Gastrocnemius medialis (tissue), 4 donors: ENCODE results near the gene SLC16A3. TPM values are rescaled to one million over a fixed set of nuclear protein-coding genes. Genes with fewer than 3 reads are reported as not detected.

Source experiments
- ATAC-seq, 2 donors: fragments of 150-250 bp; one replicate each; pipeline ENCODE4 v1.9.1; 2016
- DNase-seq, 2 donors: peaks; one replicate each; pipeline ENCODE4 v3.0.0-alpha.2; 2019
- H3K27ac ChIP-seq, 4 donors: fragments of 200-600 bp; sonication (generic); 1 replicate in 1 of 4; 2 replicates in 3 of 4; pipeline ENCODE4 v1.5.1; 2016 to 2018; ENCODE audit warnings: mild to moderate bottlenecking in 2 of 4, moderate library complexity in 1 of 4
- H3K27me3 ChIP-seq, 3 donors: fragments of 200-600 bp; sonication (generic) in 2 of 3; 1 replicate in 1 of 3; 2 replicates in 2 of 3; pipeline versions ENCODE4 v1.5.1 to v1.6.0; 2016 to 2019; ENCODE audit warnings: mild to moderate bottlenecking in 1 of 3, moderate library complexity in 1 of 3
- H3K36me3 ChIP-seq, 2 donors: fragments of 200-600 bp; sonication (generic) in 1 of 2; one replicate each; pipeline ENCODE4 v1.5.1; 2017 to 2018
- H3K4me1 ChIP-seq, 2 donors: fragments of 200-600 bp; sonication (generic) in 1 of 2; one replicate each; pipeline ENCODE4 v1.5.1; 2016 to 2017; ENCODE audit warnings: mild to moderate bottlenecking in 2 of 2
- H3K4me3 ChIP-seq, 4 donors: fragments of 200-600 bp; sonication (generic) in 3 of 4; 1 replicate in 1 of 4; 2 replicates in 3 of 4; pipeline ENCODE4 v1.5.1; 2016 to 2019; ENCODE audit warnings: mild to moderate bottlenecking in 2 of 4
- H3K9me3 ChIP-seq, 3 donors: fragments of 200-600 bp; sonication (generic) in 2 of 3; 1 replicate in 1 of 3; 2 replicates in 2 of 3; pipeline ENCODE4 v1.5.1; 2016 to 2019
- CTCF ChIP-seq, 5 experiments: fragments of 450-650 bp in 3 of 5; fragments of 200-600 bp in 2 of 5; sonication (generic) in 2 of 5; IDR thresholded peaks in 4 of 5; conservative IDR thresholded peaks in 1 of 5; 1 replicate in 4 of 5; 2 replicates in 1 of 5; pipeline ENCODE4 v1.5.1; 2016 to 2019; ENCODE audit warnings: antibody characterized with exemption in 5 of 5, mild to moderate bottlenecking in 3 of 5, moderate library complexity in 3 of 5
- POLR2A ChIP-seq, 2 donors: fragments of 450-650 bp; IDR thresholded peaks; one replicate each; pipeline ENCODE4 v1.6.1; 2017; ENCODE audit warnings: antibody characterized with exemption in 2 of 2, mild to moderate bottlenecking in 2 of 2, moderate library complexity in 2 of 2
- in situ Hi-C, 4 donors: fragments of 200-750 bp; cut with MboI; loops; one replicate each; pipeline versions ENCODE4 v1.15.0 to v1.8.0; 2017; ENCODE audit warnings: low sequenced_read_pairs in 4 of 4
- intact Hi-C: fragments of 100-400 bp; cut with DNase I; formaldehyde crosslinking; loops from one replicate; pipeline ENCODE4 v1.15.1; 2023; ENCODE audit warnings: low total_unique reads
- total RNA-seq, 4 donors: library from RNA; depleted of rRNA; stranded (reverse); fragments of >200 nt; gene quantifications; one replicate each; pipeline versions ENCODE4 v1.1.0 to v1.2.3, GENCODE V29; 2016

The SLC16A3 gene
- total RNA-seq, 4 donors from 2014 or later: 46.0 to 173 (median 126) TPM

GRCh38 chr17:82269882-82270500 is 41.1 kb downstream of the SLC16A3 start:
- H3K9me3 ChIP-seq: no peaks in the 10 kb centered on the region
- no peak overlapping the region for H3K4me3 ChIP-seq
- peak overlapping the region; percentile 99 to 100 (median 100) for H3K27ac ChIP-seq
- H3K4me1 ChIP-seq: peaks cover 70 to 72% of the 10 kb centered on the region in 2 donors
- TF ChIP-seq CTCF (IDR thresholded peaks at IDR 0.05 in 4 of 5, conservative IDR thresholded peaks at IDR 0.05 in 1 of 5) (no peak), POLR2A (IDR thresholded peaks at IDR 0.05) (no peak)
- no peaks in the 10 kb centered on the region for H3K27me3 ChIP-seq
- intact Hi-C loops: no loop called here
- ATAC-seq: no peak
- H3K36me3 ChIP-seq: peaks cover 0 to 18% of the 10 kb centered on the region in 2 donors
- in situ Hi-C loops: no loop called here
- DNase-seq: no peak

GRCh38 chr17:82270651-82271050 is 41.8 kb downstream of the SLC16A3 start:
- no peak for DNase-seq
- intact Hi-C loops (no loop called here), in situ Hi-C loops (no loop called here)
- Histone ChIP-seq H3K27me3 (no peaks in the 10 kb centered on the region), H3K27ac (peak overlapping the region; percentile 99 to 100 (median 100)), H3K9me3 (no peaks in the 10 kb centered on the region), H3K36me3 (peaks cover 0 to 12% of the 10 kb centered on the region in 2 donors), H3K4me1 (peaks cover 70 to 72% of the 10 kb centered on the region in 2 donors), H3K4me3 (no peak overlapping the region)
- TF ChIP-seq CTCF (IDR thresholded peaks at IDR 0.05 in 4 of 5, conservative IDR thresholded peaks at IDR 0.05 in 1 of 5) (no peak), POLR2A (IDR thresholded peaks at IDR 0.05) (no peak)
- no peak for ATAC-seq

GRCh38 chr17:82271401-82271800 is 42.6 kb downstream of the SLC16A3 start:
- TF ChIP-seq CTCF (IDR thresholded peaks at IDR 0.05 in 4 of 5, conservative IDR thresholded peaks at IDR 0.05 in 1 of 5) (no peak), POLR2A (IDR thresholded peaks at IDR 0.05) (no peak)
- Histone ChIP-seq H3K9me3 (no peaks in the 10 kb centered on the region), H3K36me3 (peaks cover 0 to 12% of the 10 kb centered on the region in 2 donors), H3K27ac (peak overlapping the region; percentile 99 to 100 (median 100)), H3K4me1 (peaks cover 63 to 67% of the 10 kb centered on the region in 2 donors), H3K4me3 (peak overlapping the region in 2 of 4 donors; percentile 90 to 97), H3K27me3 (no peaks in the 10 kb centered on the region)
- in situ Hi-C loops (no loop called here), intact Hi-C loops (no loop called here)
- DNase-seq (no peak), ATAC-seq (no peak)

GRCh38 chr17:82272495-82273326 is 43.9 kb downstream of the SLC16A3 start:
- ATAC-seq (peak; percentile 19 to 22), DNase-seq (peak in 1 of 2 donors; percentile 44)
- H3K4me3 ChIP-seq: peak overlapping the region; percentile 90 to 99 (median 98)
- no peaks in the 10 kb centered on the region for H3K27me3 ChIP-seq
- intact Hi-C loops (loop anchor here (1.0 kb wide), 1 partner anchor 20 kb away; no protein-coding TSS in a partner anchor), in situ Hi-C loops (no loop called here)
- peak overlapping the region; percentile 99 to 100 (median 100) for H3K27ac ChIP-seq
- peaks cover 0 to 12% of the 10 kb centered on the region in 2 donors for H3K36me3 ChIP-seq
- peaks cover 52 to 56% of the 10 kb centered on the region in 2 donors for H3K4me1 ChIP-seq
- no peak for TF ChIP-seq POLR2A (IDR thresholded peaks at IDR 0.05)
- TF ChIP-seq CTCF (IDR thresholded peaks at IDR 0.05 in 4 of 5, conservative IDR thresholded peaks at IDR 0.05 in 1 of 5): no peak
- H3K9me3 ChIP-seq: no peaks in the 10 kb centered on the region
